ENCODE data around the gene DHDH. TPM values are rescaled to one million over a fixed set of nuclear protein-coding genes. Genes with fewer than 3 reads are reported as not detected.
"Not testable (repeated sequence)": the region's sequence is repeated elsewhere in the genome, so short reads cannot be mapped to it uniquely, and the experiment has no call there.

Gene DHDH
- total RNA-seq, 2 donors from 2014 or later, result not detected

- peaks cover 43% of the 10 kb centered on the region for H3K36me3 ChIP-seq
- H3K27me3 ChIP-seq, result no peaks in the 10 kb centered on the region
- H3K27ac ChIP-seq, result no peak overlapping the region
- no peak for DNase-seq (ENCODE audit: low spot score)
- peaks cover 0 to 3% of the 10 kb centered on the region in 2 donors for H3K4me1 ChIP-seq
- TF ChIP-seq, protein P1, sequence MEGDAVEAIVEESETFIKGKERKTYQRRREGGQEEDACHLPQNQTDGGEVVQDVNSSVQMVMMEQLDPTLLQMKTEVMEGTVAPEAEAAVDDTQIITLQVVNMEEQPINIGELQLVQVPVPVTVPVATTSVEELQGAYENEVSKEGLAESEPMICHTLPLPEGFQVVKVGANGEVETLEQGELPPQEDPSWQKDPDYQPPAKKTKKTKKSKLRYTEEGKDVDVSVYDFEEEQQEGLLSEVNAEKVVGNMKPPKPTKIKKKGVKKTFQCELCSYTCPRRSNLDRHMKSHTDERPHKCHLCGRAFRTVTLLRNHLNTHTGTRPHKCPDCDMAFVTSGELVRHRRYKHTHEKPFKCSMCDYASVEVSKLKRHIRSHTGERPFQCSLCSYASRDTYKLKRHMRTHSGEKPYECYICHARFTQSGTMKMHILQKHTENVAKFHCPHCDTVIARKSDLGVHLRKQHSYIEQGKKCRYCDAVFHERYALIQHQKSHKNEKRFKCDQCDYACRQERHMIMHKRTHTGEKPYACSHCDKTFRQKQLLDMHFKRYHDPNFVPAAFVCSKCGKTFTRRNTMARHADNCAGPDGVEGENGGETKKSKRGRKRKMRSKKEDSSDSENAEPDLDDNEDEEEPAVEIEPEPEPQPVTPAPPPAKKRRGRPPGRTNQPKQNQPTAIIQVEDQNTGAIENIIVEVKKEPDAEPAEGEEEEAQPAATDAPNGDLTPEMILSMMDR (IDR thresholded peaks at IDR 0.05), result no peak
- H3K9me3 ChIP-seq, result no peaks in the 10 kb centered on the region
- H3K4me3 ChIP-seq, result no peak overlapping the region
Measured at GRCh38 chr19:48921721-48922500, 11.6 kb upstream of the DHDH start.

GRCh38 chr19:48922548-48923490 is 10.7 kb upstream of the DHDH start:
- no peak overlapping the region for H3K4me3 ChIP-seq
- H3K27me3 ChIP-seq, result no peaks in the 10 kb centered on the region
- H3K27ac ChIP-seq, result no peak overlapping the region
- peaks cover 0 to 8% of the 10 kb centered on the region in 2 donors for H3K4me1 ChIP-seq
- H3K36me3 ChIP-seq, result peaks cover 37% of the 10 kb centered on the region
- TF ChIP-seq, protein P1 (IDR thresholded peaks at IDR 0.05), result no peak
- no peaks in the 10 kb centered on the region for H3K9me3 ChIP-seq
- DNase-seq (ENCODE audit: low spot score), result no peak

GRCh38 chr19:48925240-48925843 is 8.2 kb upstream of the DHDH start:
- Histone ChIP-seq H3K27ac (no peak overlapping the region), H3K9me3 (no peaks in the 10 kb centered on the region), H3K36me3 (peaks cover 22% of the 10 kb centered on the region), H3K27me3 (no peaks in the 10 kb centered on the region), H3K4me1 (peaks cover 0 to 8% of the 10 kb centered on the region in 2 donors), H3K4me3 (no peak overlapping the region)
- no peak for DNase-seq (ENCODE audit: low spot score)
- TF ChIP-seq, protein P1 (IDR thresholded peaks at IDR 0.05), result no peak

DNA sequence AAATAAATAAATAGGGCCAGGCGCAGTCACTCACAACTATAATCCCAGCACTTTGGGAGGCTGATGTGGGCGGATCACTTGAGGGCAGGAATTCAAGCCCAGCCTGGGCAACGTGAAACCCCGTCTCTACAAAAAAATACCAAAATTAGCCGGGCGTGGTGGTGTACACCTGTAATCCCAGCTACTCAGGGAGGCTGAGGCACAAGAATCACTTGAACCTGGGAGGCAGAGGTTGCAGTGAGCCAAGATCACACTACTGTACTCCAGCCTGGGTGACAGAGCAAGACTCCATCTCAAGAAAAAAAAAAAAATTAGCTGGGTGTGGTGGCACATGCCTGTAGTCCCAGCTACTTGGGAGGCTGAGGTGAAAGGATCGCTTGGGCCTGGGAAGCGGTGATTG is 7.6 kb upstream of the DHDH start:
- not testable (repeated sequence) for H3K27me3 ChIP-seq; H3K4me3 ChIP-seq; H3K9me3 ChIP-seq; H3K27ac ChIP-seq; H3K4me1 ChIP-seq; DNase-seq (ENCODE audit: low spot score)
- H3K36me3 ChIP-seq, result peaks cover 17% of the 10 kb centered on the region

- Histone ChIP-seq H3K4me1 (peaks cover 0 to 8% of the 10 kb centered on the region in 2 donors), H3K27ac (no peak overlapping the region), H3K36me3 (peaks cover 7% of the 10 kb centered on the region), H3K9me3 (no peaks in the 10 kb centered on the region), H3K4me3 (no peak overlapping the region), H3K27me3 (no peaks in the 10 kb centered on the region)
- DNase-seq (ENCODE audit: low spot score), result peak; percentile 82
- TF ChIP-seq, protein P1 (IDR thresholded peaks at IDR 0.05), result no peak
Measured at GRCh38 chr19:48926909-48927308, 6.6 kb upstream of the DHDH start.

GRCh38 chr19:48927692-48928091 is 5.8 kb upstream of the DHDH start:
- H3K4me1 ChIP-seq; H3K27me3 ChIP-seq; H3K27ac ChIP-seq; H3K4me3 ChIP-seq; DNase-seq (ENCODE audit: low spot score); H3K9me3 ChIP-seq; H3K36me3 ChIP-seq: not testable (repeated sequence)

All from right atrium auricular region (tissue), 2 donors.